ENCODE data around the gene SSTR5.

DNA sequence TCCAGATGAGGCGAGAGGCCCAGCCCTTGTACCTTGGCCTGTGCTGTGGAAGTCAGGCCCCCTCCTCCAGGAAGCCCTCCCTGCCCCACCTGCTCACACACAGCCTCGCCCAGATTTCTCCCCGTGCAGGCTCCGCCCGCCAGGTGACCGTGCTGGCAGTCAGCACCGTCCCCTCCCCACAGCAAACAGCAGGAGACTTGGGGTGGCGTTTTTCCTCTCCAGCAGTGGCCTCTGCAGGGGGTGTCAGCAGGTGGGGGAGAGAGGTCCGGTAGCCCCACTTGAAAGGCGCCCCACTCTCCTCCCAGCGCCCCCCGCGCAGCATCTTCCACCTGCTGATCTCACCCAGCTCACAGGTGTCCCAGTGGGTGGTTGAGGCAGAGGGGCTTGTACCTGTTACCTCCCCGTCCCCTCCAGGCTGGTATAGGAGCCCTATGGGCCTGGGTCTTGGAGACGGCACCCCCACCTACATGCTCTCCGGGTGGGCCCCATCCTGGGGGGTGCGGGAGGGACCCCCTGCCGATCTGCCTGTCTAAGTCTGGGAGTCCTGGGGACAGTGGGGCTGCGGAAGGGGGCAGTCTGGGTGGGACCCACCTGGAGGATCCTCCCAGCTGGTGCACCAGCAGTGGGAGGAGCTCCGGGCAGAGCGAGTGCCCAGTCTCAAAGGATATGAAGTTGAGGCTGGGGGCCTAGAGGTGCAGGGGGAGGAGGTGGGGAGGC lies 27.7 kb downstream of the SSTR5 start:
- no peak for TF ChIP-seq CTCF (IDR thresholded peaks at IDR 0.05)
- TF ChIP-seq POLR2A (IDR thresholded peaks at IDR 0.05): no peak
